ENCODE data around the gene FLRT3. TPM values are rescaled to one million over a fixed set of nuclear protein-coding genes. Genes with fewer than 3 reads are reported as not detected.
A peak's percentile ranks its signal among the peaks of the same experiment; 100 is the strongest.

FLRT3 gene
- total RNA-seq, 2 experiments from 2014 or later = not detected

- Histone ChIP-seq H3K4me3 (ENCODE audit: low read depth, low read length, poor library complexity, severe bottlenecking) (no peak overlapping the region), H3K36me3 (ENCODE audit: insufficient read depth, low read length) (no peaks in the 10 kb centered on the region), H3K4me2 (ENCODE audit: low read length) (no peak overlapping the region), H3K9me2 (ENCODE audit: insufficient read depth, low read length) (no peaks in the 10 kb centered on the region), H2AFZ (ENCODE audit: low read length) (no peak overlapping the region), H3K4me1 (ENCODE audit: insufficient read depth, low read length, poor library complexity, severe bottlenecking) (no peaks in the 10 kb centered on the region), H4K20me1 (ENCODE audit: insufficient read depth, low read length) (no peaks in the 10 kb centered on the region), H3K9me3 (ENCODE audit: low read length) (no peaks in the 10 kb centered on the region), H3K27ac (ENCODE audit: low read depth, low read length, poor library complexity, severe bottlenecking) (no peak overlapping the region), H3K79me2 (ENCODE audit: insufficient read depth, low read depth, low read length) (no peaks in the 10 kb centered on the region)
- peak; percentile 28; the same call in 1 of the 2 replicates for TF ChIP-seq CTCF (conservative IDR thresholded peaks at IDR 0.05; ENCODE audit: low read length)
- TF ChIP-seq EZH2phosphoT487 (IDR thresholded peaks at IDR 0.05; ENCODE audit: borderline replicate concordance, low read depth, low read length) = no peak
- ChIA-PET POLR2A (interaction anchor here (0.6 kb wide), 1 partner anchor 244 kb away, joined by 3 read pairs; no protein-coding TSS in a partner anchor), CTCF (ENCODE audit: unreplicated experiment) (no interaction called here)
- peak; percentile 1 for DNase-seq (ENCODE audit: low spot score)
- no TSS peak for BruUV-seq (replicated peaks)
- intact Hi-C loops (cut with micrococcal nuclease; ENCODE audit: unreplicated experiment) = no loop called here
Measured at GRCh38 chr20:14334306-14334930, 3.0 kb downstream of the FLRT3 start.

GRCh38 chr20:14333721-14334120 lies 3.7 kb downstream of the FLRT3 start:
- no peaks in the 10 kb centered on the region for H3K9me3 ChIP-seq (ENCODE audit: low read length)
- H3K79me2 ChIP-seq (ENCODE audit: insufficient read depth, low read depth, low read length) = no peaks in the 10 kb centered on the region
- H3K27ac ChIP-seq (ENCODE audit: low read depth, low read length, poor library complexity, severe bottlenecking) = no peak overlapping the region
- no peaks in the 10 kb centered on the region for H3K36me3 ChIP-seq (ENCODE audit: insufficient read depth, low read length)
- no peaks in the 10 kb centered on the region for H3K4me1 ChIP-seq (ENCODE audit: insufficient read depth, low read length, poor library complexity, severe bottlenecking)
- no TSS peak for BruUV-seq (replicated peaks)
- no peak for TF ChIP-seq EZH2phosphoT487 (IDR thresholded peaks at IDR 0.05; ENCODE audit: borderline replicate concordance, low read depth, low read length)
- no peak for TF ChIP-seq CTCF (conservative IDR thresholded peaks at IDR 0.05; ENCODE audit: low read length)
- intact Hi-C loops (cut with micrococcal nuclease; ENCODE audit: unreplicated experiment) = no loop called here
- DNase-seq (ENCODE audit: low spot score) = no peak
- POLR2A ChIA-PET = no interaction called here
- H3K4me2 ChIP-seq (ENCODE audit: low read length) = no peak overlapping the region
- H3K4me3 ChIP-seq (ENCODE audit: low read depth, low read length, poor library complexity, severe bottlenecking) = no peak overlapping the region
- H2AFZ ChIP-seq (ENCODE audit: low read length) = no peak overlapping the region
- no peaks in the 10 kb centered on the region for H3K9me2 ChIP-seq (ENCODE audit: insufficient read depth, low read length)
- H4K20me1 ChIP-seq (ENCODE audit: insufficient read depth, low read length) = no peaks in the 10 kb centered on the region
- CTCF ChIA-PET (ENCODE audit: unreplicated experiment) = no interaction called here

GRCh38 chr20:14332866-14333265 lies 4.5 kb downstream of the FLRT3 start:
- Histone ChIP-seq H3K36me3 (ENCODE audit: insufficient read depth, low read length) (no peaks in the 10 kb centered on the region), H3K4me2 (ENCODE audit: low read length) (no peak overlapping the region), H3K9me3 (ENCODE audit: low read length) (no peaks in the 10 kb centered on the region), H3K79me2 (ENCODE audit: insufficient read depth, low read depth, low read length) (no peaks in the 10 kb centered on the region), H3K4me3 (ENCODE audit: low read depth, low read length, poor library complexity, severe bottlenecking) (no peak overlapping the region), H4K20me1 (ENCODE audit: insufficient read depth, low read length) (no peaks in the 10 kb centered on the region), H3K4me1 (ENCODE audit: insufficient read depth, low read length, poor library complexity, severe bottlenecking) (no peaks in the 10 kb centered on the region), H3K27ac (ENCODE audit: low read depth, low read length, poor library complexity, severe bottlenecking) (no peak overlapping the region), H2AFZ (ENCODE audit: low read length) (no peak overlapping the region), H3K9me2 (ENCODE audit: insufficient read depth, low read length) (no peaks in the 10 kb centered on the region)
- CTCF ChIA-PET (ENCODE audit: unreplicated experiment) = no interaction called here
- BruUV-seq (replicated peaks) = no TSS peak
- POLR2A ChIA-PET = no interaction called here
- DNase-seq (ENCODE audit: low spot score) = no peak
- intact Hi-C loops (cut with micrococcal nuclease; ENCODE audit: unreplicated experiment) = no loop called here
- TF ChIP-seq CTCF (conservative IDR thresholded peaks at IDR 0.05; ENCODE audit: low read length) (no peak), EZH2phosphoT487 (IDR thresholded peaks at IDR 0.05; ENCODE audit: borderline replicate concordance, low read depth, low read length) (no peak)
